ENCODE measurements around the gene ZNF142. TPM values are rescaled to one million over a fixed set of nuclear protein-coding genes. Genes with fewer than 3 reads are reported as not detected.

Gene ZNF142, protein sequence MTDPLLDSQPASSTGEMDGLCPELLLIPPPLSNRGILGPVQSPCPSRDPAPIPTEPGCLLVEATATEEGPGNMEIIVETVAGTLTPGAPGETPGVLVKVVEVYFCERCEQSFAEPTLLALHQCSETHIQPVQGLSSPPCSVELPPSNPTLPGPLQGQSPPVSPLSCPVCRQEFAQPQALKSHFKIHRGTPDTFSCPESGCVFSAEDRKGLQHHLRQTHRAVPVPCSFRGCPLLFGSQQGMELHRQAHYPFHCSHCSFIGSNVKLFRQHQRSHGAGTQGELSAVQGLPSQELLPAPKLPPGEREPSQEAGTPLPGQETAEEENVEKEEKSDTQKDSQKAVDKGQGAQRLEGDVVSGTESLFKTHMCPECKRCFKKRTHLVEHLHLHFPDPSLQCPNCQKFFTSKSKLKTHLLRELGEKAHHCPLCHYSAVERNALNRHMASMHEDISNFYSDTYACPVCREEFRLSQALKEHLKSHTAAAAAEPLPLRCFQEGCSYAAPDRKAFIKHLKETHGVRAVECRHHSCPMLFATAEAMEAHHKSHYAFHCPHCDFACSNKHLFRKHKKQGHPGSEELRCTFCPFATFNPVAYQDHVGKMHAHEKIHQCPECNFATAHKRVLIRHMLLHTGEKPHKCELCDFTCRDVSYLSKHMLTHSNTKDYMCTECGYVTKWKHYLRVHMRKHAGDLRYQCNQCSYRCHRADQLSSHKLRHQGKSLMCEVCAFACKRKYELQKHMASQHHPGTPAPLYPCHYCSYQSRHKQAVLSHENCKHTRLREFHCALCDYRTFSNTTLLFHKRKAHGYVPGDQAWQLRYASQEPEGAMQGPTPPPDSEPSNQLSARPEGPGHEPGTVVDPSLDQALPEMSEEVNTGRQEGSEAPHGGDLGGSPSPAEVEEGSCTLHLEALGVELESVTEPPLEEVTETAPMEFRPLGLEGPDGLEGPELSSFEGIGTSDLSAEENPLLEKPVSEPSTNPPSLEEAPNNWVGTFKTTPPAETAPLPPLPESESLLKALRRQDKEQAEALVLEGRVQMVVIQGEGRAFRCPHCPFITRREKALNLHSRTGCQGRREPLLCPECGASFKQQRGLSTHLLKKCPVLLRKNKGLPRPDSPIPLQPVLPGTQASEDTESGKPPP (N-terminal part only)
- total RNA-seq (10 to 100 TPM; 38.7 to 49.8 (median 40.8) TPM), polyA plus RNA-seq (10 to 100 TPM in 1 of 2 donors, 1 to 10 TPM in 1; 6.0 to 14.3 TPM), total RNA-seq (64.3 reads per million, percentile 76 among the genes with 10 or more reads in this experiment)

DNA sequence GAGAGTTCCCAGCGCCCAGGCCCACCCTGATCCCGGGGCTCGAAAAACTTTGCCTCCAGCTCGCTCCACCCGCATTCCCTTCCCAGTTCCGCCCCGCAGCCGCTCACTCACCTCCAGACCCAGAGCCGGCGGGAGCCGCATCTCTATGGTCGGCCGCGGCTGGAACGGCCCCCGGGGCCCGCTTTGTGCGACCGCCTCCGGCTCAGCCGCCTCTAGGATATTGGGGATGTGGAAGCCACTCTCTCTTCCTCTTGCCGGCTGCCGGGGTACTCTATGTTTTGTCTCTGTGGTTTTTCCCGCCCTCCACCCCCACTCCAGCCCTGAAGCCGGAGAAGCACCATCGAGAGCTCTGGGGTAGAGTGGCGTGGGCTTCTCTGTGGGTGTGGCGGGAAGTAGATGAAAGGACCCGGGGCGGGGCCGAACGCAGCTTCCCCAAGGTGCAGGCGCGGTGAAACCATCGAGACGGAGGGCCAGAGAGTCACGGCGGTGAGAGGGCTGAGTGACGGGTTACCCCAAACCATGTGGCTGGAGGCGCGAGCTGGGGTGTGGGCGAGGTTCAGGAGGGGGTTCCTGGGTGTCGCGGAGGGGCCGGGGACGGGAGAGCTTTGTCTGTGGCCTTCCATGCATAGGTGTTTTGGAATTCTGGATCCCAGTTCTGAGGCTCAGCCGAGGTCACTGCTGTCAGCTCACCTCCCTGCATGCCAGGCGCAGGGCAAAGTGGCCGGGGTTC is at the start of gene ZNF142, which contains the start of gene BCS1L:
TSS of gene ZNF142 (minus strand) at position 366 of the 730 bp plus-strand sequence. CDS start 3,194 bp downstream, outside the sequence.
TSS of gene BCS1L (plus strand) at position 426 of the 730 bp plus-strand sequence. CDS start 1,305 bp downstream, outside the sequence.
- Mint-ChIP-seq H3K27ac (peak within 1 kb of the TSS; percentile 74 to 96 (median 93)), H3K4me3 (peak within 1 kb of the TSS; percentile 90 to 99 (median 98)), H3K36me3 (peaks cover 0 to 24% (median 4%) of the 10 kb centered on the region in 5 donors), H3K4me1 (peaks cover 25 to 45% (median 38%) of the 10 kb centered on the region in 7 donors), H3K27me3 (no peaks in the 10 kb centered on the region), H3K9me3 (no peaks in the 10 kb centered on the region)
- ATAC-seq (peak; percentile 99), DNase-seq (peak; percentile 75 to 95 (median 90))
- ChIA-PET POLR2A (interaction anchor here (0.7 to 4.2 kb wide), 11 partner anchors 9 to 341 kb away, joined by 3 to 69 read pairs (median 4); partner anchors contain the start of genes CTDSP1, RNF25 and STK36), CTCF (interaction anchor here (0.6 to 3.4 kb wide), 9 partner anchors 11 to 234 kb away, joined by 3 to 11 read pairs (median 5); partner anchors contain the start of genes RNF25 and STK36)
- intact Hi-C loops (cut with micrococcal nuclease), result loop anchor here (1.0 to 5.0 kb wide), 16 partner anchors 13 to 729 kb away; partner anchors contain the start of genes AAMP (in 2 of the 2), CNOT9 (in 2 of the 2), PNKD (in 2 of the 2) and RNF25 (in 2 of the 2)
- no peaks in the 10 kb centered on the region for H3K27me3 ChIP-seq (ENCODE audit: control insufficient read depth in 2 of 2, insufficient read depth in 2 of 2, low read length in 2 of 2)
- peaks cover 9 to 56% (median 15%) of the 10 kb centered on the region in 3 experiments for H3K36me3 ChIP-seq (ENCODE audit: control insufficient read depth in 2 of 3, insufficient read depth in 3 of 3, low read length in 3 of 3)
- peaks cover 7 to 15% of the 10 kb centered on the region in 2 donors for H3K4me1 ChIP-seq (ENCODE audit: control insufficient read depth in 2 of 2, insufficient read depth in 2 of 2, low read length in 2 of 2)
- peak within 1 kb of the TSS; percentile 80 for H3K27ac ChIP-seq (ENCODE audit: low read depth, low read length)
- H3K9me3 ChIP-seq (ENCODE audit: control insufficient read depth in 2 of 3, low read length in 3 of 3), result no peaks in the 10 kb centered on the region
- peak within 1 kb of the TSS; percentile 83 for H3K4me3 ChIP-seq (ENCODE audit: low read length)

DNA sequence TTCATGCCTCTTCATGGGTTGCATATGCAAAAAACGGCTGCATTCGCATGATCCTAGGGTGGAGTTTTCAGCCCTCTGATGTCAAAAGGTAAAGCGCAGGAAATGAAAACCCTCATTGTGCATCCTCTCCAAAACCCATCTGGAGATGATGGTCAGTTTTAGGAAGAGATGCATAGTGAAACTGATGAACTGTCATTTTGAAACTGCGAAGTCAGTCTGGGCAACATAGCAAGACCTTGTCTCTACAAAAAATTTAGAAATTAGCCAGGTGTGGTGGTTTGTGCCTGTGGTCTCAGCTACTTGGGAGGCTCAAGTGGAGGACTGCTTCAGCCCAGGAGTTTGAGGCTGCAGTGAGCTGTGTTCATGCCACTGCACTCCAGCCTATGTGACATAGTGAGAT is 48.7 kb upstream of the ZNF142 start:
- CTCF ChIA-PET, result interaction anchor here (0.6 to 0.7 kb wide), 4 partner anchors 13 to 520 kb away, joined by 3 to 6 read pairs (median 4); no protein-coding TSS in a partner anchor
- H3K36me3 ChIP-seq (ENCODE audit: control insufficient read depth in 2 of 3, insufficient read depth in 3 of 3, low read length in 3 of 3), result no peaks in the 10 kb centered on the region
- H3K4me1 ChIP-seq (ENCODE audit: control insufficient read depth in 2 of 2, insufficient read depth in 2 of 2, low read length in 2 of 2), result peaks cover 8% of the 10 kb centered on the region in 2 donors
- intact Hi-C loops (cut with micrococcal nuclease), result no loop called here
- DNase-seq (no peak), ATAC-seq (no peak)
- Mint-ChIP-seq H3K27ac (no peak overlapping the region), H3K36me3 (no peaks in the 10 kb centered on the region), H3K4me3 (no peak overlapping the region), H3K27me3 (peaks cover 0 to 9% (median 0%) of the 10 kb centered on the region in 5 donors), H3K9me3 (peaks cover 0 to 2% (median 0%) of the 10 kb centered on the region in 11 donors), H3K4me1 (peaks cover 11 to 24% (median 12%) of the 10 kb centered on the region in 7 donors)
- no peaks in the 10 kb centered on the region for H3K27me3 ChIP-seq (ENCODE audit: control insufficient read depth in 2 of 2, insufficient read depth in 2 of 2, low read length in 2 of 2)
- H3K9me3 ChIP-seq (ENCODE audit: control insufficient read depth in 2 of 3, low read length in 3 of 3), result no peaks in the 10 kb centered on the region
- POLR2A ChIA-PET, result interaction anchor here (0.7 to 2.8 kb wide), 2 partner anchors 49 to 238 kb away, joined by 3 to 11 read pairs; partner anchors contain the start of genes BCS1L and ZNF142
- H3K4me3 ChIP-seq (ENCODE audit: low read length), result no peak overlapping the region
- no peak overlapping the region for H3K27ac ChIP-seq (ENCODE audit: low read depth, low read length)

DNA sequence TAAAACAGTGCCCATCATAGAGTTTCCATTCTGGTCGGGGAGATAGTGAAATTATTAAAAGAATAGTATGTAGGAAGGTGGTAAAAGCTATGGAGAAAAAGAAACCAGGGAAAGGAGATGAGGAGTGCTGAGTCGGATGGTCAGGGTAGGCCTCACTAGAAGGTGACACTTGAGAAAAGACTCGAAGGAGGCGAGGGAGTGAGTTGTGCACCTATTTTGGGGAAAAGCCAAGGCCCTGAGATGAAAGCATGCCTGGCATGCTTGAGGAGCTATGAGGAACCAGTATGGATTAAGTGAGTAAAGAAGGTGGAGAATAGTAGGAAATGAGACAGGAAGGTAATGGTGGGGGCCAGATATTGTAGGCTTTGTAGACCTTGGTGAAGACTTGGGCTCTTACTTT is 43.9 kb upstream of the ZNF142 start:
- H3K9me3 Mint-ChIP-seq, result no peaks in the 10 kb centered on the region
- ATAC-seq (no peak), DNase-seq (no peak)
- no peak overlapping the region for H3K4me3 Mint-ChIP-seq
- H3K27ac Mint-ChIP-seq, result no peak overlapping the region
- no peaks in the 10 kb centered on the region for H3K9me3 ChIP-seq (ENCODE audit: control insufficient read depth in 2 of 3, low read length in 3 of 3)
- H3K36me3 Mint-ChIP-seq, result peaks cover 0 to 9% (median 3%) of the 10 kb centered on the region in 5 donors
- peaks cover 0 to 7% (median 0%) of the 10 kb centered on the region in 7 donors for H3K4me1 Mint-ChIP-seq
- ChIA-PET POLR2A (no interaction called here), CTCF (no interaction called here)
- intact Hi-C loops (cut with micrococcal nuclease), result no loop called here
- H3K27me3 Mint-ChIP-seq, result peaks cover 0 to 9% (median 0%) of the 10 kb centered on the region in 5 donors
- H3K36me3 ChIP-seq (ENCODE audit: control insufficient read depth in 2 of 3, insufficient read depth in 3 of 3, low read length in 3 of 3), result peaks cover 0 to 3% (median 0%) of the 10 kb centered on the region in 3 experiments
- no peak overlapping the region for H3K4me3 ChIP-seq (ENCODE audit: low read length)
- H3K27me3 ChIP-seq (ENCODE audit: control insufficient read depth in 2 of 2, insufficient read depth in 2 of 2, low read length in 2 of 2), result no peaks in the 10 kb centered on the region
- H3K27ac ChIP-seq (ENCODE audit: low read depth, low read length), result no peak overlapping the region
- no peaks in the 10 kb centered on the region for H3K4me1 ChIP-seq (ENCODE audit: control insufficient read depth in 2 of 2, insufficient read depth in 2 of 2, low read length in 2 of 2)

DNA sequence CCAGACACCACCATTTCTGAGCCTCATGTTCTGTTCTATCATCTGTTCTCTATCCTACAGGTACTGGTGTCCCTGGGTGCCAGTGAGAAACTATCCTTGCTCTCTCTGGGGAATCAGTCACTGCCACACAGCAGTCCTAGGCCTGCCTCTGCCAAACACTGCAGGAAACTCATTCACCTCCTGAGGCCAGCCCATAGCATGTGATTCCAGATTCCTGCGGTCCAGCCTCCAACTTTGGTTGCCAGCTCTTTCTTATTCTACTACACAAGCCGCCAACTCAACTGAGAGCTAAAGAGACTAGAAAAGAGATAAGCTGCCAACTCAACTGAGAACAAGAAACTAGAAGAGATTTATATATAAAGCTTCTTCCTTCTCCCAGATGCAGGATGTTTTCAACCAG is 42.4 kb upstream of the ZNF142 start:
- DNase-seq, result no peak
- Histone ChIP-seq H3K9me3 (ENCODE audit: control insufficient read depth in 2 of 3, low read length in 3 of 3) (no peaks in the 10 kb centered on the region), H3K27ac (ENCODE audit: low read depth, low read length) (no peak overlapping the region), H3K36me3 (ENCODE audit: control insufficient read depth in 2 of 3, insufficient read depth in 3 of 3, low read length in 3 of 3) (peaks cover 0 to 11% (median 0%) of the 10 kb centered on the region in 3 experiments), H3K4me3 (ENCODE audit: low read length) (no peak overlapping the region), H3K4me1 (ENCODE audit: control insufficient read depth in 2 of 2, insufficient read depth in 2 of 2, low read length in 2 of 2) (no peaks in the 10 kb centered on the region), H3K27me3 (ENCODE audit: control insufficient read depth in 2 of 2, insufficient read depth in 2 of 2, low read length in 2 of 2) (no peaks in the 10 kb centered on the region)
- Mint-ChIP-seq H3K27ac (no peak overlapping the region), H3K36me3 (peaks cover 0 to 10% (median 9%) of the 10 kb centered on the region in 5 donors), H3K9me3 (no peaks in the 10 kb centered on the region), H3K27me3 (peaks cover 0 to 9% (median 0%) of the 10 kb centered on the region in 5 donors), H3K4me3 (no peak overlapping the region), H3K4me1 (no peaks in the 10 kb centered on the region)
- ATAC-seq, result no peak
- intact Hi-C loops (cut with micrococcal nuclease), result no loop called here
- ChIA-PET POLR2A (no interaction called here), CTCF (no interaction called here)

DNA sequence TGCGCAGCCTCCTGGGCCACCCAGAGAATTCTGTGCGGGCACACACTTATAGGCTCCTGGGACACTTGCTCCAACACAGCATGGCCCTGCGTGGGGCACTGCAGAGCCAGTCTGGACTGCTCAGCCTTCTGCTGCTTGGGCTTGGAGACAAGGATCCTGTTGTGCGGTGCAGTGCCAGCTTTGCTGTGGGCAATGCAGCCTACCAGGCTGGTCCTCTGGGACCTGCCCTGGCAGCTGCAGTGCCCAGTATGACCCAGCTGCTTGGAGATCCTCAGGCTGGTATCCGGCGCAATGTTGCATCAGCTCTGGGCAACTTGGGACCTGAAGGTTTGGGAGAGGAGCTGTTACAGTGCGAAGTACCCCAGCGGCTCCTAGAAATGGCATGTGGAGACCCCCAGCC is 39.5 kb upstream of the ZNF142 start:
- Mint-ChIP-seq H3K9me3 (no peaks in the 10 kb centered on the region), H3K4me1 (no peaks in the 10 kb centered on the region), H3K36me3 (peaks cover 0 to 17% (median 9%) of the 10 kb centered on the region in 5 donors), H3K4me3 (no peak overlapping the region), H3K27ac (no peak overlapping the region), H3K27me3 (no peaks in the 10 kb centered on the region)
- Histone ChIP-seq H3K4me3 (ENCODE audit: low read length) (no peak overlapping the region), H3K27me3 (ENCODE audit: control insufficient read depth in 2 of 2, insufficient read depth in 2 of 2, low read length in 2 of 2) (no peaks in the 10 kb centered on the region), H3K27ac (ENCODE audit: low read depth, low read length) (no peak overlapping the region), H3K36me3 (ENCODE audit: control insufficient read depth in 2 of 3, insufficient read depth in 3 of 3, low read length in 3 of 3) (peaks cover 0 to 13% (median 0%) of the 10 kb centered on the region in 3 experiments), H3K9me3 (ENCODE audit: control insufficient read depth in 2 of 3, low read length in 3 of 3) (no peaks in the 10 kb centered on the region), H3K4me1 (ENCODE audit: control insufficient read depth in 2 of 2, insufficient read depth in 2 of 2, low read length in 2 of 2) (no peaks in the 10 kb centered on the region)
- CTCF ChIA-PET, result no interaction called here
- DNase-seq, result no peak
- POLR2A ChIA-PET, result no interaction called here
- no peak for ATAC-seq
- intact Hi-C loops (cut with micrococcal nuclease), result no loop called here

Measured in naive thymus-derived CD4-positive, alpha-beta T cell (primary cell).